IMR-90 (cell line): ENCODE results near the gene ACAP2. TPM values are rescaled to one million over a fixed set of nuclear protein-coding genes. Genes with fewer than 3 reads are reported as not detected.

Experiments used
- ATAC-seq: fragments of 200-7000 bp; cut with Tn5 transposase; 2 replicates; pipeline ENCODE4 v1.9.1; 2020; ENCODE audit warnings: low read depth, mild to moderate bottlenecking, moderate library complexity
- BruUV-seq: library from RNA; stranded (reverse); fragments of 400-500 nt; replicated peaks from 2 replicates; lab custom pipeline; 2021; lab: Mats Ljungman, UMichigan
- CTCF ChIA-PET: fragments of 300-600 bp; formaldehyde crosslinking; extraction: SDS; loops from one replicate; lab custom pipeline; 2021; ENCODE audit warnings: antibody characterized with exemption; lab: Yijun Ruan, JAX
- POLR2A ChIA-PET: fragments of 300-600 bp; sonication (Branson Sonifier 250); formaldehyde crosslinking; loops from one replicate; lab custom pipeline; 2022; ENCODE audit warnings: antibody characterized with exemption; ENCODE audit not compliant: unreplicated experiment; lab: Charles Lee
- DNase-seq: peaks from one replicate; pipeline ENCODE4 v3.0.0; 2013
- H2AFZ ChIP-seq: replicated peaks from 2 replicates; pipeline ENCODE3; 2013; ENCODE audit warnings: low read length, mild to moderate bottlenecking; ENCODE audit not compliant: poor library complexity
- H2AK5ac ChIP-seq: 2 replicates; pipeline ENCODE4 v1.6.1; 2013; ENCODE audit warnings: low read depth, low read length, inconsistent platforms
- H2AK9ac ChIP-seq: replicated peaks from 2 replicates; pipeline ENCODE3; 2013; ENCODE audit warnings: mild to moderate bottlenecking, low read depth, low read length, moderate library complexity; ENCODE audit not compliant: poor library complexity
- H2BK120ac ChIP-seq: 2 replicates; pipeline ENCODE4 v1.6.1; 2013; ENCODE audit warnings: low read depth, low read length, inconsistent platforms
- H2BK15ac ChIP-seq: 3 replicates; pipeline ENCODE4 v1.6.1; 2013; ENCODE audit warnings: low read depth, low read length, inconsistent platforms
- H2BK20ac ChIP-seq: 2 replicates; pipeline ENCODE4 v1.6.1; 2013; ENCODE audit warnings: low read depth, mild to moderate bottlenecking, inconsistent platforms, low read length, moderate library complexity
- H2BK5ac ChIP-seq: 2 replicates; pipeline ENCODE4 v1.6.1; 2013; ENCODE audit warnings: mild to moderate bottlenecking, low read depth, low read length, inconsistent platforms; ENCODE audit not compliant: poor library complexity, severe bottlenecking
- H3K14ac ChIP-seq: replicated peaks from 2 replicates; pipeline ENCODE4 v1.6.1; 2013; ENCODE audit warnings: low read depth, low read length, inconsistent platforms
- H3K18ac ChIP-seq: 2 replicates; pipeline ENCODE4 v1.6.1; 2013; ENCODE audit warnings: low read depth, low read length, control low read depth
- H3K23ac ChIP-seq: 2 replicates; pipeline ENCODE4 v1.6.1; 2013; ENCODE audit warnings: low read depth, low read length, inconsistent platforms
- H3K27ac ChIP-seq: 2 replicates; pipeline ENCODE4 v1.5.1; 2013; ENCODE audit warnings: mild to moderate bottlenecking, control low read depth, low read length; ENCODE audit not compliant: insufficient read depth
- H3K27me3 ChIP-seq: 2 replicates; pipeline ENCODE4 v1.6.1; 2013; ENCODE audit warnings: low read length; ENCODE audit not compliant: control insufficient read depth, insufficient read depth
- H3K36me3 ChIP-seq: 2 replicates; pipeline ENCODE4 v1.6.1; 2013; ENCODE audit warnings: low read length, mixed read lengths; ENCODE audit not compliant: control insufficient read depth, insufficient read depth
- H3K4ac ChIP-seq: 2 replicates; pipeline ENCODE4 v1.6.1; 2013; ENCODE audit warnings: low read depth, low read length, inconsistent platforms
- H3K4me1 ChIP-seq: 2 replicates; pipeline ENCODE4 v1.6.1; 2013; ENCODE audit warnings: low read length, mixed read lengths; ENCODE audit not compliant: control insufficient read depth, insufficient read depth
- H3K4me2 ChIP-seq: 2 replicates; pipeline ENCODE4 v1.6.1; 2013; ENCODE audit warnings: low read depth, mild to moderate bottlenecking, control low read depth, low read length, moderate library complexity
- H3K4me3 ChIP-seq: 2 replicates; pipeline ENCODE4 v1.5.1; 2013; ENCODE audit warnings: low read depth, mild to moderate bottlenecking, control low read depth, low read length, moderate library complexity; ENCODE audit not compliant: insufficient read depth
- H3K56ac ChIP-seq: 2 replicates; pipeline ENCODE4 v1.6.1; 2013; ENCODE audit warnings: low read length, inconsistent platforms; ENCODE audit not compliant: insufficient read depth; ENCODE audit errors: extremely low read depth
- H3K79me1 ChIP-seq, 2 experiments: 2 replicates each; pipeline ENCODE4 v1.6.1; 2013; ENCODE audit warnings: low read length in 2 of 2, inconsistent platforms in 1 of 2, low read depth in 1 of 2
- H3K9ac ChIP-seq: 2 replicates; pipeline ENCODE4 v1.6.1; 2013; ENCODE audit warnings: low read depth, low read length, control low read depth
- H3K9me1 ChIP-seq: 2 replicates; pipeline ENCODE4 v1.6.1; 2013; ENCODE audit warnings: low read length, inconsistent platforms; ENCODE audit not compliant: insufficient read depth
- H3K9me3 ChIP-seq: 2 replicates; pipeline ENCODE4 v1.6.1; 2013; ENCODE audit warnings: low read length; ENCODE audit not compliant: control insufficient read depth, insufficient read depth
- H4K20me1 ChIP-seq: 2 replicates; pipeline ENCODE4 v1.6.1; 2013; ENCODE audit warnings: low read length, inconsistent platforms; ENCODE audit not compliant: insufficient read depth
- H4K5ac ChIP-seq: 2 replicates; pipeline ENCODE4 v1.6.1; 2013; ENCODE audit warnings: mild to moderate bottlenecking, low read depth, low read length, control low read depth
- H4K8ac ChIP-seq, 2 experiments: 2 replicates each; pipeline ENCODE4 v1.6.1; 2013; ENCODE audit warnings: low read depth in 2 of 2, low read length in 2 of 2, control low read depth in 1 of 2, inconsistent platforms in 1 of 2
- H4K91ac ChIP-seq: 2 replicates; pipeline ENCODE4 v1.6.1; 2013; ENCODE audit warnings: low read depth, low read length, inconsistent platforms; ENCODE audit not compliant: insufficient read depth
- BHLHE40 ChIP-seq: fragments of 150-350 bp; IDR thresholded peaks from 2 replicates; pipeline ENCODE4 v1.6.1; 2016; ENCODE audit warnings: mild to moderate bottlenecking, low read depth, low read length
- CEBPB ChIP-seq: IDR thresholded peaks from 2 replicates; pipeline ENCODE4 v1.6.1; 2012; ENCODE audit warnings: low read depth, low read length, improper control_type of control experiment
- CHD1 ChIP-seq: IDR thresholded peaks from 2 replicates; pipeline ENCODE4 v1.6.1; 2012; ENCODE audit warnings: low read depth, low read length, improper control_type of control experiment
- FOS ChIP-seq: fragments of 150-350 bp; IDR thresholded peaks from 2 replicates; pipeline ENCODE4 v1.6.1; 2016; ENCODE audit warnings: low read depth, low read length
- MAFK ChIP-seq: IDR thresholded peaks from 2 replicates; pipeline ENCODE4 v1.6.1; 2012; ENCODE audit warnings: low read depth, low read length, improper control_type of control experiment
- MAZ ChIP-seq: IDR thresholded peaks from 2 replicates; pipeline ENCODE4 v1.6.1; 2012; ENCODE audit warnings: low read depth, mild to moderate bottlenecking, low read length, improper control_type of control experiment, moderate library complexity, borderline replicate concordance
- MXI1 ChIP-seq: IDR thresholded peaks from 2 replicates; pipeline ENCODE4 v1.6.1; 2012; ENCODE audit warnings: low read depth, mild to moderate bottlenecking, low read length, moderate library complexity, borderline replicate concordance
- NFE2L2 ChIP-seq: fragments of 150-350 bp; IDR thresholded peaks from 2 replicates; pipeline ENCODE4 v1.6.1; 2016; ENCODE audit warnings: low read depth, mild to moderate bottlenecking, low read length
- POLR2A ChIP-seq: IDR thresholded peaks from 2 replicates; pipeline ENCODE4 v1.6.1; 2012; ENCODE audit warnings: mild to moderate bottlenecking, low read depth, low read length
- RAD21 ChIP-seq: IDR thresholded peaks from 2 replicates; pipeline ENCODE4 v1.6.1; 2012; ENCODE audit warnings: low read length, improper control_type of control experiment
- RCOR1 ChIP-seq: IDR thresholded peaks from 2 replicates; pipeline ENCODE4 v1.6.1; 2012; ENCODE audit warnings: mild to moderate bottlenecking, low read length, improper control_type of control experiment; ENCODE audit not compliant: insufficient replicate concordance
- RFX5 ChIP-seq: IDR thresholded peaks from 2 replicates; pipeline ENCODE4 v1.8.0; 2012; ENCODE audit warnings: low read depth, mild to moderate bottlenecking, low read length, moderate library complexity
- SMC3 ChIP-seq: fragments of 150-350 bp; IDR thresholded peaks from 2 replicates; pipeline ENCODE4 v1.6.1; 2016; ENCODE audit warnings: low read depth, mild to moderate bottlenecking, antibody characterized with exemption, low read length, moderate library complexity
- USF2 ChIP-seq: fragments of 150-350 bp; IDR thresholded peaks from 2 replicates; pipeline ENCODE4 v1.6.1; 2017; ENCODE audit warnings: mild to moderate bottlenecking, antibody characterized with exemption, low read length, low read depth
- WGBS, 2 experiments: methylation state at CpG; one replicate each; pipeline versions ENCODE4 v1.1.5 to v1.1.7; 2013; ENCODE audit warnings: missing lambda C conversion rate in 2 of 2; ENCODE audit not compliant: insufficient read length in 1 of 2; ENCODE audit errors: extremely low coverage in 2 of 2; 5-methylcytosine and 5-hydroxymethylcytosine counted together
- dilution Hi-C: fragments of 300-500 bp; cut with HindIII; formaldehyde crosslinking; loops from one replicate; pipeline ENCODE4 v1.14.3; 2018; ENCODE audit warnings: low sequenced_read_pairs; ENCODE audit not compliant: unreplicated experiment
- in situ Hi-C: fragments of 300-500 bp; cut with MboI; formaldehyde crosslinking; loops from 3 replicates; pipeline ENCODE4 v1.14.3; 2019; ENCODE audit warnings: low sequenced_read_pairs, inconsistent platforms, mixed read lengths
- intact Hi-C: fragments of 100-400 bp; cut with micrococcal nuclease; formaldehyde crosslinking; loops from 2 replicates; pipeline ENCODE4 v1.10.0; 2022
- polyA plus RNA-seq, 3 experiments: library from polyadenylated mRNA; depleted of rRNA; stranded (reverse); fragments of >200 nt; gene quantifications; 2 replicates each; pipeline ENCODE4 v1.2.3, GENCODE V29; 2012; ENCODE audit warnings: low replicate concordance in 1 of 3
- total RNA-seq: library from RNA; depleted of rRNA; stranded (reverse); fragments of >200 nt; gene quantifications from 2 replicates; pipeline ENCODE4 v1.2.3, GENCODE V29; 2012
- TF ChIP-seq, protein P1 (sequence below): conservative IDR thresholded peaks from 2 replicates; pipeline ENCODE4 v1.5.1; 2012; ENCODE audit warnings: mild to moderate bottlenecking, low read depth, low read length, improper control_type of control experiment
- TF ChIP-seq, protein P2 (sequence below): fragments of 150-350 bp; IDR thresholded peaks from 2 replicates; pipeline ENCODE4 v1.6.1; 2016; ENCODE audit warnings: low read depth, mild to moderate bottlenecking, low read length, moderate library complexity, borderline replicate concordance

The ACAP2 gene
- total and polyA plus RNA-seq, 2 of the 4 experiments (the other 2 are of a cell fraction) = 11.9 to 35.1 TPM

- no peak overlapping the region for H2BK20ac ChIP-seq
- intact Hi-C loops = no loop called here
- POLR2A ChIA-PET = no interaction called here
- no TSS peak for BruUV-seq
- H3K27ac ChIP-seq = no peak overlapping the region
- H4K8ac ChIP-seq = no peak overlapping the region
- dilution Hi-C loops = no loop called here
- no peak overlapping the region for H2AFZ ChIP-seq
- H4K91ac ChIP-seq = no peak overlapping the region
- ATAC-seq = no peak
- H3K23ac ChIP-seq = no peak overlapping the region
- H4K5ac ChIP-seq = no peak overlapping the region
- H3K9ac ChIP-seq = no peak overlapping the region
- H4K20me1 ChIP-seq = no peaks in the 10 kb centered on the region
- H3K9me3 ChIP-seq = no peaks in the 10 kb centered on the region
- TF ChIP-seq BHLHE40 (no peak), MAFK (no peak), CEBPB (no peak), NFE2L2 (no peak), MXI1 (no peak), MAZ (no peak), CHD1 (no peak), RCOR1 (no peak), POLR2A (no peak), RFX5 (no peak), FOS (no peak), SMC3 (no peak), RAD21 (no peak), USF2 (no peak)
- TF ChIP-seq, protein P1, sequence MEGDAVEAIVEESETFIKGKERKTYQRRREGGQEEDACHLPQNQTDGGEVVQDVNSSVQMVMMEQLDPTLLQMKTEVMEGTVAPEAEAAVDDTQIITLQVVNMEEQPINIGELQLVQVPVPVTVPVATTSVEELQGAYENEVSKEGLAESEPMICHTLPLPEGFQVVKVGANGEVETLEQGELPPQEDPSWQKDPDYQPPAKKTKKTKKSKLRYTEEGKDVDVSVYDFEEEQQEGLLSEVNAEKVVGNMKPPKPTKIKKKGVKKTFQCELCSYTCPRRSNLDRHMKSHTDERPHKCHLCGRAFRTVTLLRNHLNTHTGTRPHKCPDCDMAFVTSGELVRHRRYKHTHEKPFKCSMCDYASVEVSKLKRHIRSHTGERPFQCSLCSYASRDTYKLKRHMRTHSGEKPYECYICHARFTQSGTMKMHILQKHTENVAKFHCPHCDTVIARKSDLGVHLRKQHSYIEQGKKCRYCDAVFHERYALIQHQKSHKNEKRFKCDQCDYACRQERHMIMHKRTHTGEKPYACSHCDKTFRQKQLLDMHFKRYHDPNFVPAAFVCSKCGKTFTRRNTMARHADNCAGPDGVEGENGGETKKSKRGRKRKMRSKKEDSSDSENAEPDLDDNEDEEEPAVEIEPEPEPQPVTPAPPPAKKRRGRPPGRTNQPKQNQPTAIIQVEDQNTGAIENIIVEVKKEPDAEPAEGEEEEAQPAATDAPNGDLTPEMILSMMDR = no peak
- TF ChIP-seq, protein P2, sequence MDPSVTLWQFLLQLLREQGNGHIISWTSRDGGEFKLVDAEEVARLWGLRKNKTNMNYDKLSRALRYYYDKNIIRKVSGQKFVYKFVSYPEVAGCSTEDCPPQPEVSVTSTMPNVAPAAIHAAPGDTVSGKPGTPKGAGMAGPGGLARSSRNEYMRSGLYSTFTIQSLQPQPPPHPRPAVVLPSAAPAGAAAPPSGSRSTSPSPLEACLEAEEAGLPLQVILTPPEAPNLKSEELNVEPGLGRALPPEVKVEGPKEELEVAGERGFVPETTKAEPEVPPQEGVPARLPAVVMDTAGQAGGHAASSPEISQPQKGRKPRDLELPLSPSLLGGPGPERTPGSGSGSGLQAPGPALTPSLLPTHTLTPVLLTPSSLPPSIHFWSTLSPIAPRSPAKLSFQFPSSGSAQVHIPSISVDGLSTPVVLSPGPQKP = no peak
- H3K14ac ChIP-seq = no peak overlapping the region
- H3K27me3 ChIP-seq = no peaks in the 10 kb centered on the region
- no peak overlapping the region for H2AK9ac ChIP-seq
- CTCF ChIA-PET = no interaction called here
- in situ Hi-C loops = no loop called here
- no peak overlapping the region for H3K18ac ChIP-seq
- no peak overlapping the region for H2AK5ac ChIP-seq
- H2BK120ac ChIP-seq = no peak overlapping the region
- DNase-seq = no peak
- H3K56ac ChIP-seq = no peak overlapping the region
- H2BK5ac ChIP-seq = no peak overlapping the region
- H3K36me3 ChIP-seq = peaks cover 7% of the 10 kb centered on the region
- no peak overlapping the region for H3K4me3 ChIP-seq
- 0 out of 2 replicates have a peak, but pooled peaks cover 2% of the 10 kb centered on the region for H3K9me1 ChIP-seq
- peaks cover 4 to 37% of the 10 kb centered on the region in 2 experiments; a peak in 3 of 4 replicates for H3K79me1 ChIP-seq
- no peak overlapping the region for H3K4me2 ChIP-seq
- peaks cover 8% of the 10 kb centered on the region for H3K4me1 ChIP-seq
- no CpG with 5 or more reads among the region's 3 CpGs for WGBS, 2 experiments
- no peak overlapping the region for H3K4ac ChIP-seq
- no peak overlapping the region for H2BK15ac ChIP-seq
These were observed 217.7 kb downstream of the ACAP2 start for GRCh38 chr3:195224980-195225580.
